ENCODE data around the gene PPP1R26.

Gene PPP1R26

DNA sequence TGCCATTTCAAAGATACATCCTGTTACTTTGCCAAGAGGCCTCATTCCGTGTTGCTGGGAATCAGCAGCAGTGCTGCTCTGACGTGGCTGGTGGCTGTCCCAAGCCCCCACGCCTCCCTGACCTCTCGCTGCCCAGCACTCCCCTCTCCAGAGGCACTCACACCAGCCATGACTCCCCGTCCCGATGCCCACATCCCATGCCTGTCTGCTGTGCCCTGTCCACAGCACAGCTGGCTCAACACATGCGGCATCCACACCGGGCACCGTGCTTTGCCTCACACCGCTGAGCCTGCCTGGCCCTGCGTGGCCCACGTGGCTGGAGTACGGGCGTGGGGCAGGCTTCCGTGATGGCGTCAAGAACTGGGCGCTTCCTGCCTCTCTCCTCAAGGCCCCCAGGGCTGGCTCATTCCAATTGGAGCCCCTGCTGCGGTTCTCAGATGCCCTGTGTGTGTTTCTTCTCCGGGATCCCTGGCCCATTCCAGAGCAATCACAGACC, 33.8 kb downstream of the PPP1R26 start:
- TF ChIP-seq, protein P1, sequence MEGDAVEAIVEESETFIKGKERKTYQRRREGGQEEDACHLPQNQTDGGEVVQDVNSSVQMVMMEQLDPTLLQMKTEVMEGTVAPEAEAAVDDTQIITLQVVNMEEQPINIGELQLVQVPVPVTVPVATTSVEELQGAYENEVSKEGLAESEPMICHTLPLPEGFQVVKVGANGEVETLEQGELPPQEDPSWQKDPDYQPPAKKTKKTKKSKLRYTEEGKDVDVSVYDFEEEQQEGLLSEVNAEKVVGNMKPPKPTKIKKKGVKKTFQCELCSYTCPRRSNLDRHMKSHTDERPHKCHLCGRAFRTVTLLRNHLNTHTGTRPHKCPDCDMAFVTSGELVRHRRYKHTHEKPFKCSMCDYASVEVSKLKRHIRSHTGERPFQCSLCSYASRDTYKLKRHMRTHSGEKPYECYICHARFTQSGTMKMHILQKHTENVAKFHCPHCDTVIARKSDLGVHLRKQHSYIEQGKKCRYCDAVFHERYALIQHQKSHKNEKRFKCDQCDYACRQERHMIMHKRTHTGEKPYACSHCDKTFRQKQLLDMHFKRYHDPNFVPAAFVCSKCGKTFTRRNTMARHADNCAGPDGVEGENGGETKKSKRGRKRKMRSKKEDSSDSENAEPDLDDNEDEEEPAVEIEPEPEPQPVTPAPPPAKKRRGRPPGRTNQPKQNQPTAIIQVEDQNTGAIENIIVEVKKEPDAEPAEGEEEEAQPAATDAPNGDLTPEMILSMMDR (IDR thresholded peaks at IDR 0.05): no peak

GRCh38 chr9:135514342-135515082, 34.9 kb downstream of the PPP1R26 start:
- TF ChIP-seq, protein P1 (IDR thresholded peaks at IDR 0.05): no peak

DNA sequence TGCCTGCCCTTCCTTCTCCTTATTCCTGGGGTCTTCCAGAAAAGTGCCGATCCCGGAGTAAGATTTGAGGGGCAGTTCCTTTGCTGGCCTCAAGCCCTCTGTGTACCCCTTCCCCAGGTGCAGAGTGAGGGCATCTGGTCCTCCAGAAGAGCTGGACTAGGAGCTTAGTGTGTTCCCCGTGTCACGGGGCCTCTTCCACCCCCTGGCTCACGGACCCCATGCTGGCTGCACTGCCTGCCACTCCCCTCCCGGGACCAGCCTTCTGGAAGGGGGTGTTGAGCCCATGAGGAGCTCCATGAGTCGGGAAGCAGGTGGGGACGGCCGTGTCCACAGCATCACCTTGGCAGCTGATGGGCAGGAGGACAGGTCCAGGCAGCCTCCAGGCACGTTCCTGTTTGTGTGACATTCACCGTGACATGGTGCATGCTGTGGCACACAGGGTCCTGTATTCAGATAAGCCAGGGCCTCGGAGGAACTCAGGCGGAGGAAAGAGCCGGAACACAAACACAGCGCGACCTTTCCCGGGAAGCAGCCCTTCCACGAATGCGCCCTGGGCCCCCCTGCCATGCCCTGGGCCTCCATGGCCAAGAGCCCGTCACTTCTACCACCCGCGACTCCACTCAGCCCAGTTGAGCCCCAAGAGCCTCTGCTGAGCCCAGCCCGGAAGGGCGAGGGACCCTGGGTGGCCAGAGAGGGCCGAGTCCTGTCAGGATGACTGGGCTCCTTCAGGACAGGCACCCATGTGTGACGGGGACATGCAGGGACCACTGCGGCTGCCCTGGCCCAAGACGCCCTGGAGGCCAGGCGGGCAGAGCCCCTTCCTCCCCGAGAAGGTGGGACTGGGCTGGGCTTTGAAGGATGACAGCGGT, 35.7 kb downstream of the PPP1R26 start:
- TF ChIP-seq, protein P1 (IDR thresholded peaks at IDR 0.05): no peak

DNA sequence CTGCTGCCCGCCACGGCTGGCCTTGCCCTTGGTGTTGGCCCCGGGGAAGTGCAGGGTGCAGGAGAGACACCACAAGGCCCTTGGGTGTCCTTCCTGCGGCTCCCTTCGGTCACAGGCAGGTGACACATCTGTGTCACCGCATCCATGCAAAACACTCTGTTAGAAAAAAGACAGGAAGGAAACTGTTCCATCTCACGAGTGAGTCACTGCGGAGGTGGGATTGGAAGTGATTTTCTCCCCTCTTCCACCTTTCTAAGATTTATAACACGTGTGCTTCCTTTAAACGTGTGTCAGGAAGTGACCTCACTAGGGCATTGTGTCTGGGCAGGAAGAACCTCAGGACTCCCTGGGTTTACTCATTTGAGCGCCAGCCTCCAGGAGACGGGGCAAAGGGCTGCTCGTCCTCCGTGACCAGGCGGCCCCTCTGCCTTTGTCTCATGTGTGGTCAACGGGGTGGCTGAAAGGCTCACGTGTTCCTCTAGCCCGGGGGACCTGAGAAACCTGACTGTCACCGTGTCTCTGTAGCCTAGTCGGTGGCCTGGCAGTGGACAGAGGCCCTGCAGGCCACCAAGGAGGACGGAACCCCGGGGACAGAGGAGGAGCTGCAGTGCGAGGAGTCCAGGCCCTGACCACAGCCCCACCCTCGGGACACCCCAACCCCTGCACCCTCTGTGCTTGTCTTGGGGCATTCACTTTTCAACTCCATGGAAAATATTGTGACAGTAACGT, 36.7 kb downstream of the PPP1R26 start:
- TF ChIP-seq, protein P1 (IDR thresholded peaks at IDR 0.05): no peak

- TF ChIP-seq, protein P1 (IDR thresholded peaks at IDR 0.05): no peak
Observed at GRCh38 chr9:135517407-135517822, 37.8 kb downstream of the PPP1R26 start.

DNA sequence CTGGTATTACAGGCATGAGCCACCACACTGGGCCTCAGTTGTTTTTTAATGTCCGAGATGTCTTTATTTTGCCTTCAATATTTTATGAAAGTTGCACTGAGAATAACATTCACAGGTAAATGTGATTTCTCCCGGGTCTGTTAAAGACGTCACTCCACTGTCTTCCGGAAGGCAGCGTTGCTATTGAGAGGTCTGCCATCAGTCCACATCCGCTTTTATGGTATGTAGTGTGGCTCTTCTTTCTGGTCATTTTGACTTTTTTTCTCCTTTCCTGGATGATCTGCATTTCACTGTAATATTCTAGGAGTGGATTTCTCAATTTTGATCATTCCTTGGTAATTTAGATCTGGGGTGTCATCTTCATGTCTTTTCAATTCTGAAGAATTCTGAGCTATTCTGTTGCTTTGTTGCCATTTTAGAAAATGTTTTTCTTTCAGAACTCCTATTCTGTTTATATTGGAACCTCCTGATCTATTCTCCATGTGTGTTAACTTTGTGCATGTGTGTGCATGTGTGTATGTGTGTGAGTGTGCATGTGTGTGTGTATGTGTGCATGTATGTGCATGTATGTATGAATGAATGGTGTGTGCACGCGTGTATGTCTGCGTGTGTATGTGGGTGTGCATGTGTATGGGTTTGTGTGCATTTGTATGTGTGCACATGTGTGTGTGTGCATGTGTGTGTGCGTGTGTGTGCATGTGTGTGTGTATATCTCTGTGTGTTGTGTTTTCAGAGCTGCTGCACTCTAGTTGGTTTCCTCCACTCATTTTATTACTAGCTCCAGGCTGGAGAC, 39.8 kb downstream of the PPP1R26 start:
- TF ChIP-seq, protein P1 (IDR thresholded peaks at IDR 0.05): no peak

Measured in LNCAP (cell line).